CD4-positive, alpha-beta T cell treated with Interferon alpha-2 for 1 hour (primary cell): ENCODE results near the gene CLIP2.

Source experiments
- DNase-seq, 2 donors: peaks; one replicate each; pipeline ENCODE4 v3.0.0-alpha.2; 2020 to 2022

Gene CLIP2

GRCh38 chr7:74449144-74449543, 159.9 kb downstream of the CLIP2 start:
- no peak for DNase-seq

DNA sequence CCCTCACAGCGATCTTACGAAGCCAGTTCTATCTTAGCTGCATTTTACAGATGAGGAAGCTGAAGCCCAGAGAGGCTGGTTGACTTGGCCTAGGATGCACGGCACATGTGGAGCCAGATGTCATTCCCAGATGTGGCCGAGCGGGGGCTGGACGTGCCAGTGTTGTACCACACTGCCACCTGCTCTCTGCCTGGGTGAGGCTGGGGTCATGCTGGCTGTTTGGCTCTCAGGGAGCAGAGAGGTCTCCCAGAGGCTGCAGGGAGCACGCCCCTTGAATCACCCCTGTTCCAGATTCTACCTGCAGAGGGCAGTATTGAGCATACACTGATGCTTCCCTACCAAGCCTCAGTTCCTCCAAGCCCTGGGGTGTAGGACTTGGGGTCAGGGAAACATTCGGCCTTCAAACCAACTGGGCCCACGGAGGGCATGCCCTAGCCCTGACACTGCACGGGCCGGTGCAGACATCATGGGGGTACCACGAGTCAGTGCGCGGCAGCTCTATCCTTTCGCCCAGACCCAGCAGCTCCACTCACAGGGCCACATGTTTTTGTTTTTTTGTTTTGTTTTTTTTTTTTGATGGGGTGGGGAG, 160.7 kb downstream of the CLIP2 start:
- peak; percentile 51 to 71 for DNase-seq

DNA sequence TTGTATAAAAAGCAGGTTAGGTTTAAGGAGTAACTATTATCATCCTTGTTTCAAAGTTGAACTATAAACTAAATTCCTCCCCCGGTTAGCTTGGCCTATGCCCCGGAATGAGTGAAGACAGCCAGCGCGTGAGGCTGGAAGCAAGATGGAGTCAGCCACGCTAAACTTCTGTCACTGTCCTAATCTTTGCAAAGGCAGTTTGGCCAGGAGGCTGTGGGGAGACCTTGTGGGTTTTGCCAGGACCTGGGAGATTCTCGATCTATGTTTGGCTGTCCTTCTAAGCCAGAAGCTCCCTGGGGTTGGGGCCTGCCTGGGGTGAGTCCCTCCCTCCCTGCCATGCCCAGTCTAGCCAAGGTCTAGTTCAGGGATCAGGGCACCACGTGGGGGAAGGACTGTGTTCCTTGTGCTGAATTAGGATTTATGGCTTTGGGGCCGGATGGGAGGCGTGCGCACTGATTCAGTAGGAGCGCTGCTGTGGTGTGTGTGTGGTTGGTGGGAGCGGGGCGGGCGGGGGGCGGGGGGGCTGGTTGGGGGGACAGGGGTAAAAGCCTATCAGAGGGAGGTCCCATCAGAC, 163.6 kb downstream of the CLIP2 start:
- DNase-seq = no peak

DNA sequence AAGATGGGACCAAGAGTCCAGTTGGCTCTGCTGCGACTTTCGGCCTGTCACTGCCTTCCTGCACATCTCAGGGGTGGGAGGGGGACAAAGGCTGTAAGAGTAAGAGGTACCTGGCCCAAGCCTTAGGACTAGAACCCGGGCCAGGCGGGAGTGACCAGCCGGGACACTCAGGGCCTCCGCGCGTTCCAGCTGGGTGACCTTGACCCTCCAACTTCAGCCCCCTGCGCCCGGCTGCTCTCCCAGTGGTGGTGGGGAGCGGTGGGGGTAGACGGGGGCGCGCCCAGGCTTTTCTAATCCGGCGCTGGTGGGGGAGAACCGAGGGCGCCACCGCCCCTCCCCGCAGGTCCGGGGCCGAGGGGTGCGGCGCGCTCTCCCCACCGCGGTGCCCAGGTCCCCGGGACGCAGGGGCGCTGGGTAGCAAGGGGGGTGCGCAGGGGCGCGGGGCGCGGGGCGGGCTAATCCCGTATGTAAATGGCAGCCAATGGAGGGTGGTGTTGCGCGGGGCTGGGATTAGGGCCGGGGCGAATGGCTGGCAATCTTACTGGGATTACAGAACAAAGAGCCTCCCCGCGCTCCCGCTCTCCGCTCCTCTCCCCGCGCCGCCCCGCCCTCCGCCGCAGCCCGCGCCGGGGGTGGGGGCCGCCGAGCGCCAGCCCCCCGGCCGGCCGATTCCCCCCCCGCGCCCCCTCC, 164.3 kb downstream of the CLIP2 start, which contains the start of gene GTF2IRD1:
GTF2IRD1 (plus strand) TSS at position 585 of the 690 bp plus-strand sequence. CDS start 54,175 bp downstream, outside the sequence.
- DNase-seq = peak; percentile 15 to 49

GRCh38 chr7:74454021-74454924, 165.1 kb downstream of the CLIP2 start:
- no peak for DNase-seq

DNA sequence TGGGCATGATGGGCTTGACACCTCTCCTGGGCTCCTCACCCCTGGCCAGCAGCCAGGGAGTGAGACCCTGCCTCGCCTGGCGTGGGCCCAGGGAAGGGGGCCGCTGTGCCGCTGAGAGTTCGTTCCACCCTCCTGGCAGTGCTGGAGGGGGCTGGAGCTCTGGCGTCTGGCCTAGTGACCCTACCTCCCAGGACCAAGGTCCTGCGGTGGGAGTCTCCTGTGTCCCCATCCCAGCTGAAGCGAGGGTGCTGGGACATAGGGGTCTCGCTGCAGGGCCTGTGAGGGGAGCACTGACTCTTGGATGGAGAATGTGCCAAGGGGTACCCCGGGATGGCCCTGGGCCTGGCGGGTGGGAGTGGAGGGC, 165.7 kb downstream of the CLIP2 start:
- DNase-seq = no peak

DNA sequence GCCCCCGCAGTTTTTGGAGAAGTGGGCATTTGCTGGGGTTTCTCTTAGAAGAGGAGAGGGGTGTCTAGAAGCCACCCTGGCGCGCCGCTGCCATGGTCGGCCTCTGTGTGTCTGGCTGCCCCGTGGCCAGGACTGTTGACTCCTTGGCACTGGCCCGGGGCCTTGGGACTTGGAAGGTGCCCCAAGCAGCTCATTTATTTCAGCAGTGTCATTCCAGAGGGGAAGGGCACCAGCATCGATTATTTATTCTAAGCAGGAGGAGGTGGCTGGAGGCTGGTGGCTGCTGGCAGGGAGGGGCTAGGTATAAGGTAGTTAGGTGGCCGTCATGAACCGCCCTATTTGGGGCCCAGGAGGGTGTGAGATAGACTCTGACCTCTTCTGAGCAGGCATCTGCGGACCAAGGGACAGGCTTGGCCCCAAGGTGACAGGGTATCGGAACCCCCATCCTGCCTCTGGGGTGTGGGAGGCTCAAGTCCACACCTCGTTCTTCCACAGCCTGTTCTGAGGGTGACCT, 166.1 kb downstream of the CLIP2 start:
- no peak for DNase-seq
